GM12878 (cell line): ENCODE measurements around the gene TTLL10. TPM values are rescaled to one million over a fixed set of nuclear protein-coding genes. Genes with fewer than 3 reads are reported as not detected.

Experiments used
- ATAC-seq: fragments of 200-7000 bp; cut with Tn5 transposase; 3 replicates; pipeline ENCODE4 v1.9.1; 2020; ENCODE audit warnings: mild to moderate bottlenecking, moderate library complexity
- BruUV-seq: library from RNA; stranded (reverse); fragments of 400-500 nt; replicated peaks from 2 replicates; lab custom pipeline; 2021; lab: Mats Ljungman, UMichigan
- CTCF ChIA-PET: fragments of 300-600 bp; sonication (Branson Sonifier 250); formaldehyde crosslinking; extraction: SDS; loops from one replicate; lab custom pipeline; 2021; ENCODE audit warnings: inconsistent platforms; lab: Yijun Ruan, JAX
- POLR2A ChIA-PET: fragments of 350-600 bp; formaldehyde crosslinking; extraction: SDS; loops from one replicate; lab custom pipeline; 2021; ENCODE audit warnings: inconsistent platforms; lab: Charles Lee
- RAD21 ChIA-PET: fragments of 300-600 bp; sonication (Branson Sonifier 250); formaldehyde crosslinking; loops from one replicate; lab custom pipeline; 2023; ENCODE audit warnings: antibody characterized with exemption; ENCODE audit not compliant: unreplicated experiment; lab: Charles Lee
- SMC1A ChIA-PET: fragments of 300-600 bp; sonication (Branson Sonifier 250); formaldehyde crosslinking; loops from one replicate; lab custom pipeline; 2023; ENCODE audit not compliant: unreplicated experiment, uncharacterized antibody; lab: Charles Lee
- DNase-seq: peaks from one replicate; pipeline ENCODE4 v3.0.0-alpha.2; 2011; ENCODE audit warnings: low read depth, low spot score
- FAIRE-seq: peaks from 3 replicates; lab custom pipeline; 2011; peaks lifted over from hg19 to GRCh38; lab: Jason Lieb, UNC
- H2AFZ ChIP-seq: 2 replicates; pipeline ENCODE4 v1.6.0; 2011; ENCODE audit warnings: low read depth, low read length, control low read depth; ENCODE audit not compliant: control insufficient read depth
- H3K27ac ChIP-seq: 2 replicates; pipeline ENCODE4 v1.5.1; 2011; ENCODE audit warnings: control low read depth; ENCODE audit not compliant: control insufficient read depth, insufficient read depth
- H3K27me3 ChIP-seq, 2 experiments: replicated peaks in 1 of 2; 2 replicates each; pipeline versions ENCODE4 v1.6.0 to v1.6.1; 2011; ENCODE audit warnings: low read length in 1 of 2; ENCODE audit not compliant: control insufficient read depth in 2 of 2, insufficient read depth in 2 of 2
- H3K36me3 ChIP-seq, 2 experiments: 2 replicates each; pipeline ENCODE4 v1.5.1; 2011; ENCODE audit warnings: low read length in 1 of 2; ENCODE audit not compliant: control insufficient read depth in 2 of 2, insufficient read depth in 2 of 2
- H3K4me1 ChIP-seq: 2 replicates; pipeline ENCODE4 v1.6.1; 2011; ENCODE audit warnings: mild to moderate bottlenecking, low read length, moderate library complexity, mixed read lengths; ENCODE audit not compliant: control insufficient read depth, insufficient read depth
- H3K4me2 ChIP-seq: 2 replicates; pipeline ENCODE4 v1.6.0; 2011; ENCODE audit warnings: control low read depth; ENCODE audit not compliant: control insufficient read depth, insufficient read depth
- H3K4me3 ChIP-seq: fragments of 200-600 bp; sonication (generic); 2 replicates; pipeline ENCODE4 v1.5.1; 2016
- H3K79me2 ChIP-seq: 2 replicates; pipeline ENCODE4 v1.6.0; 2011; ENCODE audit warnings: low read length; ENCODE audit not compliant: control insufficient read depth, insufficient read depth
- H3K9ac ChIP-seq: 2 replicates; pipeline ENCODE4 v1.8.0; 2011; ENCODE audit warnings: low read length, control low read depth, mixed read lengths; ENCODE audit not compliant: control insufficient read depth, insufficient read depth
- H3K9me3 ChIP-seq: replicated peaks from 3 replicates; pipeline ENCODE4 v1.5.1; 2011; ENCODE audit warnings: mild to moderate bottlenecking, low read length; ENCODE audit not compliant: control insufficient read depth, insufficient read depth
- H4K20me1 ChIP-seq: 2 replicates; pipeline ENCODE4 v1.6.0; 2011; ENCODE audit not compliant: control insufficient read depth, insufficient read depth
- CEBPB ChIP-seq, 2 experiments: fragments of 150-350 bp in 1 of 2; IDR thresholded peaks; 2 replicates each; pipeline ENCODE4 v1.6.1; 2012 to 2014; ENCODE audit warnings: low read depth in 2 of 2, low read length in 2 of 2, borderline replicate concordance in 1 of 2, inconsistent platforms in 1 of 2
- SMAD5 ChIP-seq: IDR thresholded peaks from 2 replicates; pipeline ENCODE4 v1.6.1; 2016; ENCODE audit warnings: antibody characterized with exemption, low read depth
- WGBS: methylation state at CpG from one replicate; pipeline ENCODE4 v1.1.6; 2016; ENCODE audit warnings: low lambda C conversion rate; ENCODE audit not compliant: insufficient replicate concordance, insufficient coverage; ENCODE audit errors: missing lambda C conversion rate; 5-methylcytosine and 5-hydroxymethylcytosine counted together
- in situ Hi-C: fragments of 300-500 bp; cut with MboI; formaldehyde crosslinking; loops from 9 replicates; pipeline ENCODE4 v1.14.3; 2018; ENCODE audit warnings: mixed read lengths
- intact Hi-C: fragments of 100-400 bp; cut with micrococcal nuclease; formaldehyde crosslinking; loops from one replicate; pipeline ENCODE4 v1.14.2; 2022; ENCODE audit not compliant: unreplicated experiment
- polyA plus RNA-seq, 11 experiments: library from polyadenylated mRNA; depleted of rRNA in 4 of 11; unstranded in 6 of 11; stranded (reverse) in 5 of 11; fragments of >200 nt; fragmentation: Nextera tagmentation in 4 of 11; fragmentation: Illumina TruSeq in 1 of 11; extraction: Ambion mirVana in 4 of 11; extraction: Trizol in 1 of 11; gene quantifications; 1 replicate in 1 of 11; 2 replicates in 10 of 11; pipeline versions ENCODE4 v1.2.1 to v1.2.3, GENCODE V29; 2011 to 2016; ENCODE audit warnings: inconsistent platforms in 2 of 11, missing spikeins in 2 of 11, low read depth in 1 of 11
- total RNA-seq, 4 experiments: library from RNA; depleted of rRNA in 3 of 4; stranded (reverse); fragments of >200 nt in 3 of 4; fragmentation: Illumina TruSeq in 1 of 4; extraction: Trizol in 1 of 4; gene quantifications; 2 replicates each; pipeline versions ENCODE4 v1.2.1 to v1.2.3, GENCODE V29; 2013 to 2021
- TF ChIP-seq, protein P1 (sequence below): fragments of 450-650 bp; IDR thresholded peaks from 2 replicates; pipeline ENCODE4 v1.6.1; 2017; ENCODE audit warnings: antibody characterized with exemption, mild to moderate bottlenecking, moderate library complexity
- TF ChIP-seq, protein P2 (sequence below): fragments of 450-650 bp; formaldehyde crosslinking; IDR thresholded peaks from 2 replicates; pipeline ENCODE4 v1.4.0; 2022; ENCODE audit warnings: mild to moderate bottlenecking, moderate library complexity

TTLL10 gene
- total and polyA plus RNA-seq, 10 of the 15 experiments (the other 5 are each of a cell fraction or from before 2014, with no cell fraction given): not detected

DNA sequence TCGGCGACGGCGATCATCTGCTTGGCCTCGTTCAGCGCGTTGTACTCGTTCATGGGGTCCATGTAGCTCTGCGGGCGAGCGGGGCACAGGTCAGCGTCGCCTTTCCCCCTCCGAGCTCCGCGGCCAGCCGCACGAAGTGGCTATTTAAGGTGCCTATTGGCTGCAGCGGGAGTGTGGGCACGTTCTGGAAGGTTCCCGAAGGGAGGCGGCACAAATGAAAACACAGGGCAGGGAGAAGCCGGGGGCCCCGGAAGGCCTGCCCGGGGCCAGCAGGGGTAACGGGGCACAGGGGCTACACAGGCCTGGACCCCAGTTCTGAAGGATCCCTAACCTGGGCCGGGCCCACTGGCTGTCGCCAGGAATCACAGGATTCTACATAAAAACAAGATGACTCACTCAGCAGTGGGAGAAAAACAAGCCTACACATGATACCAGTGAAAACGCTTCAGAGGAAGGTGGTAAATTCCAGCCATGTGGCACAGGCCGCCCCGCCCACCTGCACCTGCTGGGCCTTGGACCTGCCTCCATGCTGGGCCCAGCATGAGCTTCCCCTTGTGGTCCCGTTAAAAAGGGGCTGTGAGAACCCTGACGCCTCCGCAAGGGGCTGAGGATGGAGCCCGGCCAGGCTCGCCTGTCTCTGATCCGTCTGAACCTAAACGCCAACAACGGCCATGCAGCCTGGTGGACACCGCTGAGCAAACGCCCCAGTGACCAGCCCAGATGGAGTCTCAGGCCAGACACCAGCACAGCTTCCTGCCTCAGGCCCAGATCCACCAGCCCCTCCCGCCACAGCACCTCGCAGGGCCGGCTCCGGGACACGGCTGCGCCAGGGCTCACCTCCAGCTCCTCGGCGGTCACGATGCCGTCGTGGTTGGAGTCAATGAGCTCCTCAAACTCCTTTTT, 44.2 kb downstream of the TTLL10 start (continued):
- TF ChIP-seq, protein P1, sequence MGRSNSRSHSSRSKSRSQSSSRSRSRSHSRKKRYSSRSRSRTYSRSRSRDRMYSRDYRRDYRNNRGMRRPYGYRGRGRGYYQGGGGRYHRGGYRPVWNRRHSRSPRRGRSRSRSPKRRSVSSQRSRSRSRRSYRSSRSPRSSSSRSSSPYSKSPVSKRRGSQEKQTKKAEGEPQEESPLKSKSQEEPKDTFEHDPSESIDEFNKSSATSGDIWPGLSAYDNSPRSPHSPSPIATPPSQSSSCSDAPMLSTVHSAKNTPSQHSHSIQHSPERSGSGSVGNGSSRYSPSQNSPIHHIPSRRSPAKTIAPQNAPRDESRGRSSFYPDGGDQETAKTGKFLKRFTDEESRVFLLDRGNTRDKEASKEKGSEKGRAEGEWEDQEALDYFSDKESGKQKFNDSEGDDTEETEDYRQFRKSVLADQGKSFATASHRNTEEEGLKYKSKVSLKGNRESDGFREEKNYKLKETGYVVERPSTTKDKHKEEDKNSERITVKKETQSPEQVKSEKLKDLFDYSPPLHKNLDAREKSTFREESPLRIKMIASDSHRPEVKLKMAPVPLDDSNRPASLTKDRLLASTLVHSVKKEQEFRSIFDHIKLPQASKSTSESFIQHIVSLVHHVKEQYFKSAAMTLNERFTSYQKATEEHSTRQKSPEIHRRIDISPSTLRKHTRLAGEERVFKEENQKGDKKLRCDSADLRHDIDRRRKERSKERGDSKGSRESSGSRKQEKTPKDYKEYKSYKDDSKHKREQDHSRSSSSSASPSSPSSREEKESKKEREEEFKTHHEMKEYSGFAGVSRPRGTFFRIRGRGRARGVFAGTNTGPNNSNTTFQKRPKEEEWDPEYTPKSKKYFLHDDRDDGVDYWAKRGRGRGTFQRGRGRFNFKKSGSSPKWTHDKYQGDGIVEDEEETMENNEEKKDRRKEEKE: no peak
- TF ChIP-seq SMAD5: no peak
- TF ChIP-seq, all 136 proteins: peak for 2

DNA sequence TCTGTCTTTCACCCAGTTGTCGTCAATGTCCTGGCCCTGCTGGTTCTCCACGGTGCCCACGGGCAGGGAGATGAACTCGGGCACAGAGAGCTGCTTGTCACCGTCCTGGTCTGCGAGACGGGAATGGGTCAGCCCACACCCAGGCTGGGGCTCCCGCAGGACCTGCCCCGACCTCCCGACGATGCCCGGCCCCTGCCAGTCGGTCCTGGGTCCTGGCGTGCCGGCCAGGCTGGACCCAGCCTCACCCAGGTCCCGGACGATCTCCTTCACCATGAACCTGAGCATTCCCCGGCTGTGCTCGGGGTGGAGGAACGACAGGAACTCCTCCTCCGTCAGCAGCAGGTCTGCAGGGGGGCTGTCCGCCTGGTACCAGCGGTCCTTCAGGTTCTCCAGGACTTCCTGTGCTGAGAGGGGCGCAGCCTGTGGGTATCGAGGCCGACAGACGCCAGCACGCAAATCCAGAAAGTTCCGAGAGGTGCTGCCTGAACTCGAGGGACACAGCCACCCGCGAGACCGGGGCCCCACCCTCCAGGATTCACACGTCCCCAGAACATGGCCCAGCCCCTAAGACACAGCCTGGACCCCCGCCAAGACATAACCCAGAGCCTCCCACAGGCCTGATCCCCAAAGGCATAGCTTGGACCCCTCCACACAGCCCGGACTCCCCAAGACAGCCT, 45.0 kb downstream of the TTLL10 start:
- ATAC-seq: no peak
- Histone ChIP-seq H3K36me3 (peaks cover 6 to 39% of the 10 kb centered on the region in 2 experiments), H3K27me3 (no peaks in the 10 kb centered on the region), H4K20me1 (no peaks in the 10 kb centered on the region), H3K9ac (no peak overlapping the region), H2AFZ (no peak overlapping the region), H3K4me3 (no peak overlapping the region), H3K4me2 (no peak overlapping the region), H3K4me1 (peaks cover 19% of the 10 kb centered on the region), H3K27ac (no peak overlapping the region), H3K79me2 (no peaks in the 10 kb centered on the region), H3K9me3 (no peaks in the 10 kb centered on the region; the same call in 2 of the 3 replicates)
- FAIRE-seq: no peak
- TF ChIP-seq, protein P2, sequence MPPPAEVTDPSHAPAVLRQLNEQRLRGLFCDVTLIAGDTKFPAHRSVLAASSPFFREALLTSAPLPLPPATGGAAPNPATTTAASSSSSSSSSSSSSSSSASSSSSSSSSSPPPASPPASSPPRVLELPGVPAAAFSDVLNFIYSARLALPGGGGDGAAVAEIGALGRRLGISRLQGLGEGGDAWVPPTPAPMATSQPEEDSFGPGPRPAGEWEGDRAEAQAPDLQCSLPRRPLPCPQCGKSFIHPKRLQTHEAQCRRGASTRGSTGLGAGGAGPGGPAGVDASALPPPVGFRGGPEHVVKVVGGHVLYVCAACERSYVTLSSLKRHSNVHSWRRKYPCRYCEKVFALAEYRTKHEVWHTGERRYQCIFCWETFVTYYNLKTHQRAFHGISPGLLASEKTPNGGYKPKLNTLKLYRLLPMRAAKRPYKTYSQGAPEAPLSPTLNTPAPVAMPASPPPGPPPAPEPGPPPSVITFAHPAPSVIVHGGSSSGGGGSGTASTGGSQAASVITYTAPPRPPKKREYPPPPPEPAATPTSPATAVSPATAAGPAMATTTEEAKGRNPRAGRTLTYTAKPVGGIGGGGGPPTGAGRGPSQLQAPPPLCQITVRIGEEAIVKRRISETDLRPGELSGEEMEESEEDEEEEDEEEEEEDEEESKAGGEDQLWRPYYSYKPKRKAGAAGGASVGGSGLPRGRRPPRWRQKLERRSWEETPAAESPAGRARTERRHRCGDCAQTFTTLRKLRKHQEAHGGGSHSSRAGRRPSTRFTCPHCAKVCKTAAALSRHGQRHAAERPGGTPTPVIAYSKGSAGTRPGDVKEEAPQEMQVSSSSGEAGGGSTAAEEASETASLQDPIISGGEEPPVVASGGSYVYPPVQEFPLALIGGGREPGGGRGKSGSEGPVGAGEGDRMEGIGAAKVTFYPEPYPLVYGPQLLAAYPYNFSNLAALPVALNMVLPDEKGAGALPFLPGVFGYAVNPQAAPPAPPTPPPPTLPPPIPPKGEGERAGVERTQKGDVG (CRISPR knock-in tag): no peak
- TF ChIP-seq CEBPB (IDR thresholded peaks at IDR 0.05; ENCODE audit: borderline replicate concordance in 1 of 2, low read depth in 2 of 2, low read length in 2 of 2): no peak
- ChIA-PET POLR2A (interaction anchor here (0.8 kb wide), 1 partner anchor 12 kb away, joined by 3 read pairs; no protein-coding TSS in a partner anchor), RAD21 (no interaction called here), CTCF (no interaction called here), SMC1A (no interaction called here)
- 94% methylated on average over 35 of the region's 36 CpGs for WGBS
- BruUV-seq: no TSS peak
- intact Hi-C loops: no loop called here
- in situ Hi-C loops: no loop called here
- no peak for DNase-seq
